ENCODE measurements around the gene AHNAK.
A peak's percentile ranks its signal among the peaks of the same experiment; 100 is the strongest.

AHNAK gene

GRCh38 chr11:62500650-62501030, 46.0 kb downstream of the AHNAK start:
- TF ChIP-seq ARNTL (CRISPR knock-in tag; IDR thresholded peaks at IDR 0.05; ENCODE audit: borderline replicate concordance, low read depth): no peak
- no peak for ATAC-seq

- ATAC-seq: no peak
- TF ChIP-seq GLIS3 (CRISPR knock-in tag; IDR thresholded peaks at IDR 0.05) (no peak), SNAI2 (CRISPR knock-in tag; IDR thresholded peaks at IDR 0.05) (no peak), RARB (CRISPR knock-in tag; IDR thresholded peaks at IDR 0.05) (no peak), ARNTL (CRISPR knock-in tag; IDR thresholded peaks at IDR 0.05; ENCODE audit: borderline replicate concordance, low read depth) (no peak), ZFP3 (CRISPR knock-in tag; IDR thresholded peaks at IDR 0.05) (no peak), ZNF70 (CRISPR knock-in tag; IDR thresholded peaks at IDR 0.05) (no peak), ZFP30 (CRISPR knock-in tag; IDR thresholded peaks at IDR 0.05) (no peak), PPARA (CRISPR knock-in tag; IDR thresholded peaks at IDR 0.05; ENCODE audit: borderline replicate concordance) (no peak), ESRRG (CRISPR knock-in tag; IDR thresholded peaks at IDR 0.05) (no peak), ZNF8 (CRISPR knock-in tag; IDR thresholded peaks at IDR 0.05) (no peak), ISL1 (CRISPR knock-in tag; IDR thresholded peaks at IDR 0.05) (no peak), TOX (CRISPR knock-in tag; IDR thresholded peaks at IDR 0.05; ENCODE audit: borderline replicate concordance) (no peak), CREB5 (CRISPR knock-in tag; IDR thresholded peaks at IDR 0.05; ENCODE audit: low read depth) (no peak), PATZ1 (CRISPR knock-in tag; IDR thresholded peaks at IDR 0.05; ENCODE audit: borderline replicate concordance) (no peak), BACH2 (CRISPR knock-in tag; IDR thresholded peaks at IDR 0.05; ENCODE audit: borderline replicate concordance) (no peak), ZNF565 (CRISPR knock-in tag; conservative IDR thresholded peaks at IDR 0.05; ENCODE audit: low read depth) (no peak), TCF4 (CRISPR knock-in tag; IDR thresholded peaks at IDR 0.05; ENCODE audit: borderline replicate concordance) (no peak)
These were observed 46.5 kb downstream of the AHNAK start for GRCh38 chr11:62499944-62500649.

GRCh38 chr11:62499311-62499943, 47.2 kb downstream of the AHNAK start:
- peak; percentile 43 for ATAC-seq

GRCh38 chr11:62498492-62499286, 47.9 kb downstream of the AHNAK start:
- no peak for ATAC-seq
- TF ChIP-seq GLIS3 (CRISPR knock-in tag; IDR thresholded peaks at IDR 0.05) (no peak), CSRNP3 (CRISPR knock-in tag; IDR thresholded peaks at IDR 0.05) (no peak), PPARA (CRISPR knock-in tag; IDR thresholded peaks at IDR 0.05; ENCODE audit: borderline replicate concordance) (no peak), RARB (CRISPR knock-in tag; IDR thresholded peaks at IDR 0.05) (no peak), BACH2 (CRISPR knock-in tag; IDR thresholded peaks at IDR 0.05; ENCODE audit: borderline replicate concordance) (no peak), CREB5 (CRISPR knock-in tag; IDR thresholded peaks at IDR 0.05; ENCODE audit: low read depth) (no peak), TCF4 (CRISPR knock-in tag; IDR thresholded peaks at IDR 0.05; ENCODE audit: borderline replicate concordance) (no peak), ARNTL (CRISPR knock-in tag; IDR thresholded peaks at IDR 0.05; ENCODE audit: borderline replicate concordance, low read depth) (no peak), TSHZ2 (CRISPR knock-in tag; IDR thresholded peaks at IDR 0.05) (no peak), ZNF565 (CRISPR knock-in tag; conservative IDR thresholded peaks at IDR 0.05; ENCODE audit: low read depth) (no peak), ZFP30 (CRISPR knock-in tag; IDR thresholded peaks at IDR 0.05) (no peak), POU6F1 (CRISPR knock-in tag; IDR thresholded peaks at IDR 0.05; ENCODE audit: borderline replicate concordance, low read depth) (no peak), ZNF70 (CRISPR knock-in tag; IDR thresholded peaks at IDR 0.05) (no peak), ISL1 (CRISPR knock-in tag; IDR thresholded peaks at IDR 0.05) (no peak)

All from SK-N-SH treated with all-trans-retinoic acid at 6 μM for 48 hours (cell line).